Measurements from ENCODE around the gene HES4. TPM values are rescaled to one million over a fixed set of nuclear protein-coding genes. Genes with fewer than 3 reads are reported as not detected.
A peak's percentile ranks its signal among the peaks of the same experiment; 100 is the strongest.

The HES4 gene
- total RNA-seq, 3 donors from 2014 or later, result 8.3 to 36.4 (median 34.2) TPM

- intact Hi-C loops (cut with DNase I; ENCODE audit: low total_unique reads), result no loop called here
- no peak overlapping the region for H3K27ac ChIP-seq
- no peak overlapping the region for H3K4me3 ChIP-seq
- H3K4me1 ChIP-seq, result peaks cover 8 to 11% of the 10 kb centered on the region in 2 donors
- DNase-seq (ENCODE audit: low spot score in 2 of 2), result no peak
- H3K9me3 ChIP-seq, result no peaks in the 10 kb centered on the region
- no peaks in the 10 kb centered on the region for H3K27me3 ChIP-seq
- TF ChIP-seq, protein P1, sequence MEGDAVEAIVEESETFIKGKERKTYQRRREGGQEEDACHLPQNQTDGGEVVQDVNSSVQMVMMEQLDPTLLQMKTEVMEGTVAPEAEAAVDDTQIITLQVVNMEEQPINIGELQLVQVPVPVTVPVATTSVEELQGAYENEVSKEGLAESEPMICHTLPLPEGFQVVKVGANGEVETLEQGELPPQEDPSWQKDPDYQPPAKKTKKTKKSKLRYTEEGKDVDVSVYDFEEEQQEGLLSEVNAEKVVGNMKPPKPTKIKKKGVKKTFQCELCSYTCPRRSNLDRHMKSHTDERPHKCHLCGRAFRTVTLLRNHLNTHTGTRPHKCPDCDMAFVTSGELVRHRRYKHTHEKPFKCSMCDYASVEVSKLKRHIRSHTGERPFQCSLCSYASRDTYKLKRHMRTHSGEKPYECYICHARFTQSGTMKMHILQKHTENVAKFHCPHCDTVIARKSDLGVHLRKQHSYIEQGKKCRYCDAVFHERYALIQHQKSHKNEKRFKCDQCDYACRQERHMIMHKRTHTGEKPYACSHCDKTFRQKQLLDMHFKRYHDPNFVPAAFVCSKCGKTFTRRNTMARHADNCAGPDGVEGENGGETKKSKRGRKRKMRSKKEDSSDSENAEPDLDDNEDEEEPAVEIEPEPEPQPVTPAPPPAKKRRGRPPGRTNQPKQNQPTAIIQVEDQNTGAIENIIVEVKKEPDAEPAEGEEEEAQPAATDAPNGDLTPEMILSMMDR (IDR thresholded peaks at IDR 0.05), result no peak
- TF ChIP-seq POLR2A (IDR thresholded peaks at IDR 0.05), result no peak
- no peak for TF ChIP-seq POLR2AphosphoS5 (IDR thresholded peaks at IDR 0.05)
- H3K36me3 ChIP-seq, result no peaks in the 10 kb centered on the region
Measured at GRCh38 chr1:1038694-1039093, 38.8 kb upstream of the HES4 start.

DNA sequence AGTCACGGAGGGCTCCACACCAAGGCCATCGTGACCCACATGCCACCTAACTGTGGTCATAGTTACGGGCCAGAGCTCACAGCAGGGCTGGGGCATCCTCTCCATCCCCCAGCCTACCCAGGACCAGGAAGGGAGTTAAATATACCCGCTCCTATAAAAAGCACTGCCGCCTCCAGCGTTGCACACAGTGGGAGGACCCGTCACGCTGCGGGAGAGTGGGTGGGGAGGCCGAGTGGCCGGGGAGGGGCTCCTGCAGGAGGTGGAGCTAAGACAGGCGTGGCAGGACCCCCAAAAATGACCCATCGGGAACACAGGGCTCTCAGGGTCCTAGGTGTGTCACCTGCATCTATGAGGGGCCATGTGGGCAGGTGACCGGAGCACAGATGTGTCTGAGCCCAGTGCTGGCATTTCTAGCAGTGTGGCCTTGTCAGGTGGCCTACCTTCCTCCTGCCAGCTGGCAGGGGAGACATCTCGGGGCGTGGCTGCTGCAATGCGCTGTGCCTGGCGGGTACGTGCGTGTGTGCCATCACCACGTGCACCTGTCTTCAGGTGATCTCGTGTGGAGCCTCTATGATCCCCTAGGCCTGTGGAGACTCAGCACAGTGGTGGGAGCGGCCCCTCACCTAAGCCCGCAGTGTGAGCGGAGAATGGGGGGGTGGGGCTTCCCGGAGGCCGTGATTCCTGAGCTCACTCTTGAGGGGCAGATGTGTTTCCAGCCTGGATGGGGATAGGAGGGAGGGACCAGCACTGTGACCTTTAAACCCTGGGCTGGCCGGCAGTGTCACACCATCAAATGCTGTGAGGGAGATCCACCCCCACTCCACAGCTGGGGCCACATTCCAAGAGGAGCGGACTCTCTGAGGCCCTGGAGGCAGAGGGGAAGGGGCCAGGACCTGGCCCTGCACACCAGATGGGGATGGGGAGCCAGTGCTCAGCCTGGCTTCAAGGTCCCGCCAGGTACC, 37.8 kb upstream of the HES4 start:
- no peak overlapping the region for H3K27ac ChIP-seq
- no peaks in the 10 kb centered on the region for H3K36me3 ChIP-seq
- H3K4me1 ChIP-seq, result peaks cover 11 to 14% of the 10 kb centered on the region in 2 donors
- intact Hi-C loops (cut with DNase I; ENCODE audit: low total_unique reads), result no loop called here
- no peak overlapping the region for H3K4me3 ChIP-seq
- H3K9me3 ChIP-seq, result no peaks in the 10 kb centered on the region
- DNase-seq (ENCODE audit: low spot score in 2 of 2), result no peak
- H3K27me3 ChIP-seq, result no peaks in the 10 kb centered on the region
- TF ChIP-seq, protein P1 (IDR thresholded peaks at IDR 0.05), result no peak
- no peak for TF ChIP-seq POLR2A (IDR thresholded peaks at IDR 0.05)
- no peak for TF ChIP-seq POLR2AphosphoS5 (IDR thresholded peaks at IDR 0.05)

DNA sequence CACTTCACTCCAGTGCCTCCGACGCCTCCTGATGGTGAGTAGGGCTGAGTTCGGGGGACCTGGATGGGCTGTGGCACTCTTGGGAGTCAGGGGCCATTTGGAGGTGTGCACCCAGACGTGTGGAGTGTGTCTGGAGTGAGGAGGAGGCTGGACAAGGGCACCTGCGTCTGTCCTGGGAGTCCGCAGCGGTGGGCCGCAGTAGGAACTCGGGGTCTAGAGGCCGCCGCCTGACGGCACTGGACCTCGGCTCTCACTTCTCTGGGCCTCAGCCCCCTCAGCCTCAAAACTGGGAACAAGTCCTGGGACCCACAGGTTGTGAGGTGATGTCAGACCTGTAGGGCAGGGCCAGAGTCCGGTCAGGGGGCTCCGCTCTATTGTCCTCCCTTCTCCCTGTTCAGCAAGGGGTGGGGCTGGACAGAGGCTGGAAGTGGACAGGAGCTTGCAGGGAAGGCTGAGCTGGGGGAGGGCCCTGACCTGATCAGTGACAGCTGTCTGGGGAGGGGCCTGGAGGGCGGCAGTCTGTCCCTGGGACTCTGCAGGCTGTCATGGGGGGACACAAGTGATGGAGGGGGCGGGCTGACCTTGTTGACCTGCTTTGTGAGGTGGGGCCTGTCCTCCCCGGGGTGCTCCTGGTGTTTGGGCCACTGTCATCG, 35.5 kb upstream of the HES4 start:
- H3K27me3 ChIP-seq, result no peaks in the 10 kb centered on the region

GRCh38 chr1:1034439-1034781, 34.5 kb upstream of the HES4 start:
- Histone ChIP-seq H3K9me3 (no peaks in the 10 kb centered on the region), H3K36me3 (no peaks in the 10 kb centered on the region), H3K27me3 (no peaks in the 10 kb centered on the region), H3K27ac (no peak overlapping the region), H3K4me3 (peak overlapping the region in 2 of 3 donors; percentile 55 to 71), H3K4me1 (peaks cover 6 to 7% of the 10 kb centered on the region in 2 donors)
- DNase-seq (ENCODE audit: low spot score in 2 of 2), result no peak
- TF ChIP-seq POLR2AphosphoS5 (IDR thresholded peaks at IDR 0.05) (no peak), POLR2A (IDR thresholded peaks at IDR 0.05) (no peak)
- TF ChIP-seq, protein P1 (IDR thresholded peaks at IDR 0.05), result no peak
- intact Hi-C loops (cut with DNase I; ENCODE audit: low total_unique reads), result no loop called here

More for the DNA sequence above, 35.5 kb upstream of the HES4 start:
- no peak for DNase-seq (ENCODE audit: low spot score in 2 of 2)
- Histone ChIP-seq H3K27ac (no peak overlapping the region), H3K4me3 (no peak overlapping the region), H3K4me1 (peaks cover 14% of the 10 kb centered on the region in 2 donors), H3K36me3 (no peaks in the 10 kb centered on the region), H3K9me3 (no peaks in the 10 kb centered on the region)
- intact Hi-C loops (cut with DNase I; ENCODE audit: low total_unique reads), result no loop called here
- TF ChIP-seq POLR2AphosphoS5 (IDR thresholded peaks at IDR 0.05) (no peak), POLR2A (IDR thresholded peaks at IDR 0.05) (no peak)
- TF ChIP-seq, protein P1 (IDR thresholded peaks at IDR 0.05), result no peak

Measured in breast epithelium (tissue), 4 donors.